Measurements from ENCODE around the gene FAM168A. TPM values are rescaled to one million over a fixed set of nuclear protein-coding genes. Genes with fewer than 3 reads are reported as not detected.
A peak's percentile ranks its signal among the peaks of the same experiment; 100 is the strongest.

The FAM168A gene
- total RNA-seq, 1 donor from 2014 or later, result 19.3 TPM

GRCh38 chr11:73521621-73522020, 76.3 kb downstream of the FAM168A start:
- Histone ChIP-seq H3K4me2 (no peak overlapping the region), H3K27ac (no peak overlapping the region), H3K27me3 (no peaks in the 10 kb centered on the region), H3K9me3 (ENCODE audit: low read depth) (peaks cover 8% of the 10 kb centered on the region), H3F3A (ENCODE audit: low read depth) (peaks cover 20% of the 10 kb centered on the region), H2AFZ (replicated peaks) (no peak overlapping the region), H3K4me3 (no peak overlapping the region), H3K4me1 (peaks cover 24% of the 10 kb centered on the region), H3K79me2 (ENCODE audit: low read depth) (peaks cover 52% of the 10 kb centered on the region), H3K9ac (no peak overlapping the region), H4K20me1 (ENCODE audit: low read depth) (peaks cover 3% of the 10 kb centered on the region), H3K36me3 (no peaks in the 10 kb centered on the region)
- peaks cover 5% of the 10 kb centered on the region for H3K27me3 Mint-ChIP-seq (ENCODE audit: insufficient read depth, low read depth)
- H3K4me1 Mint-ChIP-seq, result peaks cover 4% of the 10 kb centered on the region
- peak overlapping the region; percentile 74 for H3K27ac Mint-ChIP-seq
- H3K4me3 Mint-ChIP-seq, result no peak overlapping the region
- TF ChIP-seq EZH2phosphoT487 (IDR thresholded peaks at IDR 0.05), result no peak
- no peak for TF ChIP-seq EZH2 (IDR thresholded peaks at IDR 0.05)
- peaks cover 11% of the 10 kb centered on the region for H3K36me3 Mint-ChIP-seq
- DNase-seq (ENCODE audit: low spot score), result no peak
- peaks cover 15% of the 10 kb centered on the region for H3K9me3 Mint-ChIP-seq

GRCh38 chr11:73520353-73521061, 77.4 kb downstream of the FAM168A start:
- Histone ChIP-seq H3K27ac (no peak overlapping the region), H3K4me2 (no peak overlapping the region), H2AFZ (replicated peaks) (no peak overlapping the region), H3K4me3 (no peak overlapping the region), H3K4me1 (peaks cover 12% of the 10 kb centered on the region), H3F3A (ENCODE audit: low read depth) (peaks cover 17% of the 10 kb centered on the region), H3K9ac (no peak overlapping the region), H3K79me2 (ENCODE audit: low read depth) (peaks cover 47% of the 10 kb centered on the region), H3K27me3 (no peaks in the 10 kb centered on the region), H3K36me3 (no peaks in the 10 kb centered on the region), H3K9me3 (ENCODE audit: low read depth) (peaks cover 8% of the 10 kb centered on the region), H4K20me1 (ENCODE audit: low read depth) (peaks cover 3% of the 10 kb centered on the region)
- Mint-ChIP-seq H3K27me3 (ENCODE audit: insufficient read depth, low read depth) (peaks cover 5% of the 10 kb centered on the region), H3K4me3 (no peak overlapping the region), H3K4me1 (no peaks in the 10 kb centered on the region), H3K36me3 (peaks cover 11% of the 10 kb centered on the region), H3K27ac (no peak overlapping the region), H3K9me3 (peaks cover 15% of the 10 kb centered on the region)
- no peak for DNase-seq (ENCODE audit: low spot score)
- TF ChIP-seq EZH2phosphoT487 (IDR thresholded peaks at IDR 0.05), result no peak
- TF ChIP-seq CTCF (IDR thresholded peaks at IDR 0.05), result no peak
- TF ChIP-seq EZH2 (IDR thresholded peaks at IDR 0.05), result no peak

- Histone ChIP-seq H2AFZ (replicated peaks) (no peak overlapping the region), H3K4me1 (peaks cover 8% of the 10 kb centered on the region), H4K20me1 (ENCODE audit: low read depth) (peaks cover 3% of the 10 kb centered on the region), H3K36me3 (no peaks in the 10 kb centered on the region), H3K9ac (no peak overlapping the region), H3K79me2 (ENCODE audit: low read depth) (peaks cover 44% of the 10 kb centered on the region), H3K27ac (no peak overlapping the region), H3F3A (ENCODE audit: low read depth) (peaks cover 15% of the 10 kb centered on the region), H3K9me3 (ENCODE audit: low read depth) (peaks cover 8% of the 10 kb centered on the region), H3K27me3 (no peaks in the 10 kb centered on the region), H3K4me2 (no peak overlapping the region), H3K4me3 (no peak overlapping the region)
- no peak for DNase-seq (ENCODE audit: low spot score)
- TF ChIP-seq CTCF (IDR thresholded peaks at IDR 0.05) (no peak), EZH2phosphoT487 (IDR thresholded peaks at IDR 0.05) (no peak), EZH2 (IDR thresholded peaks at IDR 0.05) (no peak)
- peaks cover 5% of the 10 kb centered on the region for H3K27me3 Mint-ChIP-seq (ENCODE audit: insufficient read depth, low read depth)
- H3K27ac Mint-ChIP-seq, result no peak overlapping the region
- H3K9me3 Mint-ChIP-seq, result peaks cover 13% of the 10 kb centered on the region
- peaks cover 12% of the 10 kb centered on the region for H3K36me3 Mint-ChIP-seq
- H3K4me3 Mint-ChIP-seq, result no peak overlapping the region
- no peaks in the 10 kb centered on the region for H3K4me1 Mint-ChIP-seq
These were observed 78.6 kb downstream of the FAM168A start for GRCh38 chr11:73519266-73519665.

GRCh38 chr11:73518195-73518594, 79.7 kb downstream of the FAM168A start:
- no peak overlapping the region for H3K4me3 ChIP-seq
- Mint-ChIP-seq H3K27me3 (ENCODE audit: insufficient read depth, low read depth) (peaks cover 3% of the 10 kb centered on the region), H3K4me3 (no peak overlapping the region), H3K36me3 (peaks cover 8% of the 10 kb centered on the region), H3K27ac (no peak overlapping the region), H3K9me3 (peaks cover 4% of the 10 kb centered on the region), H3K4me1 (no peaks in the 10 kb centered on the region)
- H3F3A ChIP-seq (ENCODE audit: low read depth), result peaks cover 15% of the 10 kb centered on the region
- peaks cover 8% of the 10 kb centered on the region for H3K4me1 ChIP-seq
- no peak overlapping the region for H3K9ac ChIP-seq
- no peaks in the 10 kb centered on the region for H3K36me3 ChIP-seq
- no peak overlapping the region for H3K4me2 ChIP-seq
- H3K79me2 ChIP-seq (ENCODE audit: low read depth), result peaks cover 43% of the 10 kb centered on the region
- H3K9me3 ChIP-seq (ENCODE audit: low read depth), result no peaks in the 10 kb centered on the region
- no peaks in the 10 kb centered on the region for H3K27me3 ChIP-seq
- DNase-seq (ENCODE audit: low spot score), result no peak
- TF ChIP-seq EZH2phosphoT487 (IDR thresholded peaks at IDR 0.05), result no peak
- no peak for TF ChIP-seq EZH2 (IDR thresholded peaks at IDR 0.05)
- no peak for TF ChIP-seq CTCF (IDR thresholded peaks at IDR 0.05)
- H2AFZ ChIP-seq (replicated peaks), result no peak overlapping the region
- H3K27ac ChIP-seq, result no peak overlapping the region
- H4K20me1 ChIP-seq (ENCODE audit: low read depth), result peaks cover 3% of the 10 kb centered on the region
